Activated CD4-positive, alpha-beta T cell treated with anti-CD3 and anti-CD28 coated beads, Interleukin-2, Interleukin-6, amounts not matched to agents 100 ng/mL and 50 ng/mL, durations not matched to agents 16 hours and 8 hours (primary cell): Measurements from ENCODE around the gene SLC52A1.
"Not testable (repeated sequence)": the region's sequence is repeated elsewhere in the genome, so short reads cannot be mapped to it uniquely, and the experiment has no call there.

Experiments
- DNase-seq: peaks from one replicate; pipeline ENCODE4 v3.0.0-alpha.2; 2020

SLC52A1 gene

DNA sequence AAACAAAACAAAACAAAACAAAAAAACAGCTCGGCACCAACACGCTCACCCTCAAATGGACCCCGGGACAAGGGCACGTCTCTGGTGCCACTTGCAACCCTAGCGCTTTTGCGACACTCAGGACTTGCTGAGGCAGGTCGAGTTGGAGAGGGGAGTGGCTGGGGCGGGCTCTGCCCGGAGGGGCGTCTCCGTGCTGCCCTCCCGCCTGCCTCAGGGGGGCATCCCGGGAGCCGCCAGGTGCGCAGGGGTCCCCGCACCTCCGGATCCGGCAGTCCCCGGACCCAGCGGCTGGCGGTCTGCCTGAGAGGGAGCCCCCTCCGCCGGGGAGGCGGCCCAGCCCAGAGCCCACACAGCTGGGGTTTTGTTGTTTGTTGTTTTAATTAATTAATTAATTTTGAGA, at the start of gene SLC52A1:
TSS of gene SLC52A1 (minus strand) at position 112 of the 400 bp plus-strand sequence. CDS start 820 bp downstream, outside the sequence.
- DNase-seq, result no peak

DNA sequence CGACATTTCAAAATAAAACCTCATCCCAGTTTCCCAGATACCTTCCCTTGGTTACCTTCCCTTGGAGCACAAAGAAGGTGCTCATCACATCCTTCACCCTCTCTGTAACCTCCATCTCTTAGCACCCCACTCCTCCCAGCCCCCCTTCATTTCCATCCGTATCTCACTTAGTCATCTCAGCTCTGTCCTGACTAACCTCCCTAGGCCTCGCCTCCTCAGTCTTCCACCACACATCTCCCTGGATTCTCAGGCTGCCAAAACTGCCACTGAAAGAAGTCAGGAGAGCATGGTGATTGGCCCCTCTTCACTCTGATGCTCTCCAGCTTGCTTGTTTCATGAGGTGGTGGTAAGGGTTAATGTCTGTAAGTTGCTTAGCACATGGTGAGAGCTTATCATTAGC, 45.4 kb upstream of the SLC52A1 start:
- no peak for DNase-seq

DNA sequence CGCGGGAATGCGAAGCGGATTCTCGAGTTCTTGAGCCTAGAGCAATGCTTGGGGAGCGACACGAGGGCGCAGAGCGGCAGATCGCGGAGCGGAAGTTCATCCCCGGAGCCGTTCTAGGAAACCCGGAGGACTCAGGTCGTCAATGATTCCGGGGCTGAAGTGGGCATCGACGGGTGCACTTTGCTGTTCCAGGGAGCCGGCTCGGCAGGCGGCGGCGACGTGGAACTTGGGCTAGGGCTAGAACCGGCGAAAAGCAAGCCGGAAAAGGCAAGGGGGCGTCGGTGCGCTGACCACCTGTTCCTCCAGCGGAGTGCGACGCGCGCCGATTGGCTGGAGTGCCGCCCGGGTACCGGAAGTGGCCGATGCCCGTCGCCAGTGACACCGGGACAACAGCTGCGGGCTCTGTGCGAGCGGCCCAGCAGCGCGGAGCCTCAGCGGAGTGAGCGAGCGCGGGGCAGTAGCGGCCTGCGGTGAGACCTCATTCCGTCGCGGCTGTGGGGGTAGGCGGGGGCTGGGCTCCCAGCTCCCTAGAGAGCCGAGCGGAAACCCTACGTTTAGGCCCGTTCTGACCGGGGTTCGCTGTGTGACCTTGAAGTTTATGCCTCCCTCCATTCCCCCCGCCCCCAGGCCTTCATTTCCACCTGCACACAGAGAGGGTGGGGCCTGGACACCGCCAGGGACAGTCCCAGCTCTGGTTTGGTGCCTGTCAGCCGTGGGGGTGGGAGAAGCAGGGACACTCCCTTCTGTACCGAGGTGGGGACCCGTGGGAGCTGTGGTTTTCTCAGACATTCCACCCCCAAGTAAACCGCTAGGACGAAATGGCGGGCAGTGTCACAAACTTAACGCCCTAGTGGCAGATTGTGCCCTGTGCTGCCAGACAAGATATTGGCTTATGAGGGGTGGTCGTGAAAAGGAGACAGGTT, 43.1 kb upstream of the SLC52A1 start, which contains the start of gene ZFP3:
TSS of gene ZFP3 (plus strand) at position 362 of the 923 bp plus-strand sequence. CDS start 13,038 bp downstream, outside the sequence.
- peak; percentile 69 for DNase-seq

DNA sequence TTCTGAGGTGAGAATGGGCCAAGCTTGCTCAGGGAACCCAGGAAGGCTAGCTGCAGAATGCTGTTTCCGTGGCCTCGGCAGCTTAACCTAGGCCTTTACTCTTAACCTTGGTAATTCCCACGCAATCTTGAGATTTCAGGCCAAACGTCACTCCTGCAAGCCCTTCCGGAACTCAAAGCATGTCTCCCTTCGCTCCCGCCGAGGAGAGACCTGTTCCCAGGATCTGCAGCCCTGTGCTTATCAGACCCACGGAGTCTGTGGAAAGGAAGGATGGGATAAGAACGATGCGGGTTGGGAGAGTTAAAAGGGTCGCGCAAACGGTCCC, 42.5 kb upstream of the SLC52A1 start:
- DNase-seq, result no peak

DNA sequence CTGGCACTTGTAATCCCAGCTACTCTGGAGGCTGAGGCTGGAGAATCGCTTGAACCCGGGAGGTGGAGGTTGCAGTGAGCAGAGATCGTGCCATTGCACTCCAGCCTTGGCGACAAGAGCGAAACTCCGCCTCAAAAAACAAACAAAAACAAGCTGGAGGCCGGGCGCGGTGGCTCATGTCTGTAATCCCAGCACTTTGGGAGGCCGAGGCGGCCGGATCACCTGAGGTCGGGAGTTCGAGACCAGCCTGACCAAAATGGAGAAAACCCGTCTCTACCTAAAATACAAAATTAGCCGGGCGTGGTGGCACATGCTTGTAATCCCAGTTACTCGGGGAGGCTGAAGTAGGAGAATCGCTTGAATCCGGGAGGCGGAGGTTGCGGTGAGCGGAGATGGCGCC, 42.0 kb upstream of the SLC52A1 start:
- DNase-seq, result not testable (repeated sequence)

DNA sequence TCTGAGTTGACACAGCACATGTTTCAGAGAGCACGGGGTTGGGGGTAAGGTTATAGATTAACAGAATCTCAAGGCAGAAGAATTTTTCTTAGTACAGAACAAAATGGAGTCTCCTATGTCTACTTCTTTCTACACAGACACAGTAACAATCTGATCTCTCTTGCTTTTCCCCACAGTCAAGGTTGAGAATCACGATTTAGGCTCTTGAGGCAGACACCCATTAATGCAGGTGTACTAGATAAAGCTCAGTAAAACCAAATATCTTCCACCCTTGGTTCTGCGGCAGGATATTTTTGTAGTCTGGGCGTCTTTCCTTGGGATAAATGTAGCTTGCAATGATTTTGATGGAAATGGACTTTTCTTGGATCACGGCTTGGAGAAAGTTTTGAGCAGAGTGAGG, 40.2 kb upstream of the SLC52A1 start:
- not testable (repeated sequence) for DNase-seq

DNA sequence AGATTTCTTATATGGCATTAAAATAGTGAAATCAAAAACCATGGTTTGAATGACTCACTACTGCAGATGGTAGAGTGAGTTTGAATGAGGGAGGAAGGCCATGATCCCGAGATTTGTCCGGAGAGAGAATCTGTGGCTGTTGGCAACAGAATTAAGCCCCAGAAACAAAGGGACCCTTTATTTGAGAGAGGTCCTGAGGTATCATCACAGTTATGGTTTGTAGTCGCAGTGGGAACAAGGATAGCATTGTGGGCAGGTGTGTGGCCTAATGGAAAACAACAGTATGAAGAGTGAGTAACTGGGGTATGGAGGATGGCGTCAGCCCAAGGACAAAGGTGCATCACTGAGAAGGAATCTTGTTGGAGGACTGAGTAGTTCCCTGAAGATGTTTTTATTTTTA, 34.5 kb upstream of the SLC52A1 start:
- DNase-seq, result no peak

DNA sequence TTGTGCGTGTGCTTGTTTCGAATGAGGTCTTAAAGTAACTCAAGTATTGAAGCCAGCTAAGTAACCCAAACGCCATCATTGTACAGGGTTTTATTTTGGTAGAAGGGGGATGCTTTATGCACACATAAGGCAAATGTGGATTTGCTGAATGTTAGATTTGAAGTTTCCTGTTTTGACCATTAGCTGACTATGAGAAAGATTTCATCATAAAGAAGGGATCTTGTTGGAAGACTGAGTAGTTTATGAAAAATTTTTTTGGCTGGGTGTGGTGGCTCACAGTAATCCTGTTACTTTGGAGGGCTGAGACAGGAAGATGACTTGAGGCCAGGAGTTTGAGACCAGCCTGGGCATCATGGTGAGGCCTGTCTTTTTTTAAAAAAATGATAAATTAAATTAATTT, 33.0 kb upstream of the SLC52A1 start:
- no peak for DNase-seq

DNA sequence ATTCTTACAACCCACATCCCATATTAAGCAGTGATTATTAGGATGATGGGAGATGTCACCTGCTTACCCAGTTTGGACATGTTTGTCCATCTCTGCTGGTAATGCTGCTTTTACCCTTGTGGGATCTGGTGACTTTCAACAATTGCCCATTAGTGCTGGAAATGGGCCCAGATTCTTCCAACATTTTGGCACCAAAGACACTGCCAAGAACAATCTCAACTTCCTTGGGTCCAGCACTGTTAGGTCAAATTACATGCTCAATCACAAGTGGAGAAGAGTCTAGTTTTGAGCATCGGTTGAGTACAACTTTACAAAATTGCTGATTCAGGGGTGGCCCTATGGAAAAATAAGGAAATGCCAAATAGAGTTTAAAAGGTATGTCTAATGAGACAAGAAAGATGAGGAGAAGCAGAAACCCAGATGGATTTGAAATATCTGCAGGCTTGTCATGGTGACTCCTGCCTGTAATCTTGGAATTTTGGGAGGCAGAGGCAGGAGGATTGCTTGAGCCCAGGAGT, 30.1 kb upstream of the SLC52A1 start:
- no peak for DNase-seq

DNA sequence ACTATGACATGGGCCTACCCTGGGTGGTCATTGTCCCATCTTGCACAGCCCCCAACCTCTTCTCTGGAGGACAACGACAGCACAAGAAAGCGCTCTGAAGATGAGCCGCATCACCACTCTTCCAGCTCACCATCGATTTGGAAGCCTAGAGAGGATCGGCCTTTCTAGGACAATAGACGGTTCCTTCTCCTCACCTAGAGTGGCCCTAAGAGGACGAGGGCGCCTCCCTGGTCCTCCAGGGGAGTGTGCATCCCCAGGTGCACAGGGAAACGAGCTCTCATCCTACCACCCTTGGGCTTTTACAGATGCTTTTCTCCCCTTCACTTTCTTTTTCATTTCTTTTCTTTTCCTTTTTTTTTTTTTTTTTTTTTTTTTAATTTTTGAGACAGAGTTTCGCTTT, 20.3 kb upstream of the SLC52A1 start:
- DNase-seq, result no peak

DNA sequence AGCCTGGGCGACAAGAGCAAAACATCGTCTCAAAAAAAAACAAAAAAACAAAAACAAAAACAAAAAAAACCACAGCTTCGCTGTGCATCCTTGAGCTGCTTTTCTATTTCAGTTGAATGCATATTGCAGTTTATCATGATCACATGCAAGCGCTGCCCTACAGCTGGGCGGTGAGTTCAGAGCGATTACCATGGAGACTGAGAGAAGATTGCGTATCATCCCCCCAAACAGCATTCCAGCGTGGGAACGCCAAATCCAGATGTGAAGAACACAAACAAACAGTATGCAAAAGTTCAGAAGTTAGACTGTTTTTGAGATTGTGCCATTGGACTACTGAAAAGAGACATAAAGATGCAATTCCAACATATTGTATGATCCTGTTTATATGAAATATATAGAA, 15.1 kb upstream of the SLC52A1 start:
- no peak for DNase-seq

DNA sequence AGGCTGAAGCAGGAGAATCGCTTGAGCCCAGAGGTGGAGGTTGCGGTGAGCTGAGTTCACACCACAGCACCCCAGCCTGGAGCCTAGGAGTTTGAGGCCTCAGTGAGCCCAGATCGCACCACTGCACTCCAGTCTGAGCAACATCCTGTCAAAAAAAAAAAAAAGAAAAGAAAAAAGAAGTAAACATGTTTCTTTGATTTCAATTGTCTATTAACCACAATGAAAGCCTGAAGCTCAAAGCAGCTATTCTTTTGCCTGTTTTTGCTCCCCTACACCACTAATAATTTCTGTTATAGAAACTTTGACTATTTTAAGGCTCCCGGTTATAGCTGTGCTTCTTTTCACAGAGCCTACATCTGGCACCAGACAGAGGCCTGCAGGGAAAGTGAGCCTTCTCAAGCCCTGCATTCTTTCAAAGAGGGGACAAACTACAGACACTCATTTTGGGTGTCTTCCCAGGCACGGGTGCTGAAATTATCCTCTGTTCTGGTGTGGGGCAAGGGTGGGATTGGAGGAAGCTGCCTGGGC, 14.2 kb upstream of the SLC52A1 start:
- peak; percentile 26 for DNase-seq

DNA sequence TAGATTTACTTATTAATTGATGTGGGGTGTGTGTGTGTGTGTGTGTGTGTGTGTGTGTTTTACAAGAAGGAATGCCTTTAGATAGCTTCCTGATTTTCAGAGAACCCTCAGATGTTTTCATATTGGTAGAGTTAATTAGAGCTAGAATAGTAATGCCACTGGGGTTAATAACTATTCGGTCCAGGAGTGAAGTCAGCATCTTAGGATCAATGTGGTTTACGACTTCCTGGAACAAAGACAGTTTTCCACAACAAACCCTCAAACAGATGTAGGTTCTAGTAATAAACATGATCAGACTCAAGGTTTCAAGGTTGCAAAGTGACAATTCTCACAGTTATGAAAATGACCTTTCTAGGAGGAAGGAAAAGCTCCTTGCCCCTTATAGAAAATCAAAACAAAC, 12.2 kb upstream of the SLC52A1 start:
- DNase-seq, result peak; percentile 18

DNA sequence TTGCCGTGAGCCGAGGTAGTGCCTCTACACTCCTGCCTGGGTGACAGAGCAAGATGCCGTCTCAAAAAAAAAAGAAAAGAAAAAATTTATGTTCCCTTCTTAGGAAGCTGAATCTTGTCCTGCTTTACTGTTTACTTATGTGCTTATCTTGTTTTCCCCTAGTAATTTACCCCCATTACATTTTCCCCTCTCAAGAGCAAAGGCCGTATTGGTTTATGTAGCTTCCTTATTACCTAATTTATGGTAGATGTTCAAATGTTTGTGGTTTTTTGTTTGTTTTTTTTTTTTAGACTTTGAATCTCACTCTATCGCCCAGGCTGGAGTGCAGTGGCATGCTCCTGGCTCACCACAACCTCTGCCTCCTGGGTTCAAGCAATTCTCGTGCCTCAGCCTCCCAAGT, 10.3 kb upstream of the SLC52A1 start:
- no peak for DNase-seq

DNA sequence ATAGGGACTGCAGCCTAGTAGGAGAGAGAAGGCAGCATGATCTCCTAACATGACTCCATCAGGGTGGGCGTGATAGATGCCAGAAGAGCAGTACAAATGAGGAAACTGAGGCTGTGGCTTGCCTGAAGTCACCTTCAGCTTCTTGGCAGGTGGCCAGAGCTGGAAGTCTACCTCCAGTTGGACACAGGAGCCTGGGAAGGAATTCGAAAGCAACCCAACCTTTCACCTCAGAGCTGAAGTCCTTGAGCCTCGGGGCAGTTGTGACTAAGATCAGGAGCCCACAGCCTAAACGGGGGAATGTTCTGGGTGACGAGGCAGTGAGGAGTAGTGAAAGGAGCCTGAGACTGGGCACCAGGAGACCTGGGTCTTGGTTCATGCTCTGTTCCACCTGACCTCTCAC, 9.4 kb upstream of the SLC52A1 start:
- no peak for DNase-seq

DNA sequence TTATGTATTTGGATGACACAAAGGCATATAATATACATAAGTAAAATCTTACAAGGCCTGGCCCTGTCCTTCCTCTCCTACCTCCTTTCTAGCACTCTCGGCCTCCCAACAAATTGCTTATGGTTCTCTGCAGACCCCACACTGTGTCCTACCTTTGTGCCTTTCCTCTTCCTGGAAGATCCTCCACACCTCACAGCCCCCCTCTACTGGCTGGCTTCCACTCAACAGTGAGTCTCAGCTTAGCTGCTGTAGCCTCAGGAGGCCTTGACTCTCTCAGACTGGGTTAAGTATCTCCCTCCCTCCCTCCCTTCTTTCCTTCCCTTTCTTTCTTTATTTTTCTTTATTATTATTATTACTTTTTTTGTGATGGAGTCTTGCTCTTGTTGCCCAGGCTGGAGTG, 8.3 kb upstream of the SLC52A1 start:
- DNase-seq, result no peak

DNA sequence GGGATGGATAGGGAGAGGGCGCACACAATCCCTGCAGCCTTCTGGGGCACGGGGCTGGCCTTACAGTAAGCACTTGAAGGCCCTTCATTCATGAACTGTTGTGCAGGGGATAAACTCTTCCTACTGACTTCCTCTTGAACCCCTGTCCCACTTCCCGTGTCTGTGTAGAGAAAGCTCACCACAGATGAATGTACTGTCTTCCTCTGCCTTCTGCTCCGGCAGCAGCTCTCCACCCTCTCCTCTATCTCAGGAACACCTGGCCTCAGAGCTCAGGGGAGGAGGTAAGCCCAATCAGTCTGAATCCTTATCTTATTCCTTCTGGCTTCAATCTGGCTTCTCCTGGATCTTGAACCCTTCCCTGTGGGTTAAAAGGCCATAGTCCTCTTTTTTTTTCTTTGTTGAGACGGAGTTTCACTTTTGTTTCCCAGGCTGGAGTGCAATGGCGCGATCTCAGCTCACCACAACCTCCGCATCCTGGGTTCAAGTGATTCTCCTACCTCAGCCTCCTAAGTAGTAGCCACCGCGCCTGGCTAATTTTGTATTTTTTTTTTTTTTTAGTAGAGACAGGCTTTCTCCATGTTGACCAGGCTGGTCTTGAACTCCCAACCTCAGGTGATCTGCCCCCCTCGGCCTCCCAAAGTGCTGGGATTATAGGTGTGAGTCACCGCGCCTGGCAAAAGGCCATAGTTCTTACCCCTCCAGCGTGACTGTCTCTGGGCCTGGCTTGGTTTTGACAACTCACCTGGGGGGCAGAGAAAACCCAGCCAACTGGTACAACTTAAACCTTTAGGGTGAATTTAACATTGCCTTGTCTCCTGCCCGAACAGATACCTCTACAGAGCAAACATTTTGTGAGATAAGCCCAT, 7.2 kb upstream of the SLC52A1 start:
- peak; percentile 22 for DNase-seq

DNA sequence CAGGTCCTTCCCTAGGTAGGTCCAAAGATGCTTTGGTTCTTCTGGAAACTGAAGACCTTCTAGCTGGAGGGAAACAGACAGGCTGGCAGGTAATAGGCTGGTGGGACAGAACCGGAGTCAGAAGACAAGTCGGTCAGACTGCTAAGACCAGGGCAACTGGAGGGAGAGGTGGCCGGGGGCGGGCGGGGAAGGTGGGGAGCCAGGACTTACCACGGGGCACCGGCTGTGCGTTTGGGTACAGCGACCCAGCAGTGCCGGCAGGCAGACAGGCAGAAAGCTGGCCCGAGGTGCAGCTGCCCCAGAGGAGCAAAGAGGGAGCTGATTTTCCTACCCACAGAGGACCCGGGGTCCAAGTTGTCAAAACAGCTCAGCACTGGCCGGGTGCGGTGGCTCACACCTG, 575 bp downstream of the SLC52A1 start:
- DNase-seq, result no peak

DNA sequence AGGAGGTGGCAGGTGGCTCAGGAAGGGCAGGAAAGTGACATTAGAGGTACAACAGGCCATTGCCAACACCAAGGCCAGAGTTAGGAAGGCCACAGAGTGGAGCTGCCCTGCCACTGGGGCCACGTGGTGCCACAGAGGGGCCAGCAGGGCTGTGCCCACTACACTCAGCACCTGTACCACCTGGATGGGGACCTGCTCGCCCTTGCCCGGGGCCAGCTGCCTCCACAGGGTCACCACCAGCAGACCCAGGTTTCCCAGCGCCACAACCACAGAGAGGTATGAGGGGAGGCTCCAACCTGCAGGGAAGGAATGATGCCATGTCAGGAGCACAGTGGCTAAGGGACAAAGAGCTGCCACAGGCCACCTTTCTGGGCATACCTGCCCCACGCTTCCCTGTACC, 1.2 kb downstream of the SLC52A1 start:
- DNase-seq, result no peak

DNA sequence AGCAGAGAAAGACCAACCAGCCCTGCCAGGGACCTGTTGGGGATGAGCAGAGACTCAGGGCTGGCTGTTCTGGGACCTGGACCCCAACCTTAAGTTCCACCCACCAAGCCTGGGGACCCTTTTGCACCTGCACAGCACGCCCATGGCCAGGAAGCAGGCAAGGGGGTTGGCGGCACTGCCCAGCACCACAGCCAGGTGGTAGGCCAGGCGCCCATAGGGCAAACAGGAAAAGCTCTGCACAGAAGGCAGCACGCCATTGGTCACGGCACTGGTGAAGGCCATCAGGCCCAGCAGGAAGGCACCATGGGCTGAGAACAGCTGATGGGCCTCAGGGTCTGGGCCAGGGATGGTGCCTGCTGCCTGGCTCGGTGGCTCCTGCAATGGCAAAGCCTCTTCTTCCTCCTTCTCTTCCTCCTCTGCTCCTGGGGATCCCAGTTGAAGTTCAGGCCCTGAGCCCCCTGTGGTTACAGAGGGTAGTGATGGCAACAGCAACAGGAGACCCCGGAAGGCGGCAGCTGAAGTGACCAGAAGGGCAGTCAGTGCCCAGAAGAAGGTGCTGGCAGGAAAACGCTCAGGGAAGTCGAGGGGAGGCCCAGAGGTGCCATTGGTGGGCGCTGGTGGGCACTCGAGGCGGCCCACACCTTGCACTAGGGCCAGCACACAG, 1.7 kb downstream of the SLC52A1 start:
- no peak for DNase-seq

DNA sequence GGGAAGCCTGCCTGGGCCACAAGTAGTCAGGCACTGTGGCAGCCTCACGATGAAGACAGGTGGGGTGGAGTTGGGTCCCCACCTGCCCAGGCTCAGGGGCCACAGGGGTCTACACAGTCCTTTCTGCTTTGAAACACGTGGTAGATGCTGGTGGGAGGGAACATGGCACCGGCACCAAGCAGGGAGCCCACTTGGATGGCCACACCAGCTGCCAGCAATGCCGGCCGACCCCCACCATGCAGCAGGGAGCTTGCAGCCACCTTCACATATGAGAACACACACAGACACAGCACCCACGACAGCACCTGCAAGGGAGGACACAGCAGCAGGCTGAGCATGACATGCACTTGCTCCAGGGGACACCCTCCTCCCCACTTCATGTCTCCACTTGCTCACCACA, 2.4 kb downstream of the SLC52A1 start:
- no peak for DNase-seq

DNA sequence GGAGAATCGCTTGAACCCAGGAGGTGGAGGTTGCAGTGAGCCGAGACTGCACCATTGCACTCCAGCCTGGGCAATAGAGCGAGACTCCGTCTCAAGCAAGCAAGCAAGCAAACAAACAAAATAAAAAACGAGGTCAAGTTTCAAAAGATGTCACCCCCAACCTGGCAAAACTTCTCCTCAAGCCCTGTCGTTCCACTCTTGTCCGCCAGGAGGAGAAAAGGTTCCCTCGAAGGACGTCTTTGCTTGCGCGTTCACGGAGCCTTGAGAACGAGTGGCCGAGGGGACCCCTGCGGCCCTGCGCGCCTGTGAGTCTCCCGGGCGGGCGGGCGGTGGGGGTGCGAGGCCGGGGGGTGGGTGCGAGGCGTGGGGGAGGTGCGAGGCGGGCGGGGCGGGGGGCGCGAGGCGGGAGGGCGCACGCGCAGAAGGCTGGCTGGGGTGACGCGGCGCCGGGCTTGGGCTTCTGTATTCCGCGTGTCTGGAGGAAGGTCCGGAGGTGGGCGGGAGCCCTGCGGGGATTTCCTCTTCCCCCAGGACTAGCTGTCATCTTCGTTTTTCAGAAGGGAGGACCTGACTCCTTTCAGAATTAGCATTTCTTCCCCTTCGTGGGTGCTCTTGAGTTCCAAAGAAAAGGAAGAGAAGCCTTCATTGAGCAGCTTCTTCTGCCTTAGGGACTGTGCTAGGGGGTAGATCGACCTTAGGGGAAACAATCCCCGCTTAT, 3.7 kb downstream of the SLC52A1 start:
- DNase-seq, result peak; percentile 88
